Adrenal gland (tissue), 5 donors: Measurements from ENCODE around the gene SP3.

Experiments
- CTCF ChIP-seq, 6 experiments: fragments of 450-650 bp in 4 of 6; fragments of 200-600 bp in 2 of 6; sonication (generic) in 1 of 6; IDR thresholded peaks; 1 replicate in 5 of 6; 2 replicates in 1 of 6; pipeline versions ENCODE4 v1.5.1 to v1.8.0; 2016 to 2021; ENCODE audit warnings: antibody characterized with exemption in 6 of 6, mild to moderate bottlenecking in 2 of 6, moderate library complexity in 1 of 6
- POLR2A ChIP-seq, 2 donors: fragments of 450-650 bp; IDR thresholded peaks; one replicate each; pipeline ENCODE4 v1.6.1; 2017; ENCODE audit warnings: antibody characterized with exemption in 2 of 2, mild to moderate bottlenecking in 2 of 2, moderate library complexity in 1 of 2
- donor health status: DM: no; HTN: no; CAD: no.

- no peak for TF ChIP-seq CTCF (IDR thresholded peaks at IDR 0.05)
- no peak for TF ChIP-seq POLR2A (IDR thresholded peaks at IDR 0.05)
Measured at GRCh38 chr2:173999724-174000123, 34.6 kb upstream of the SP3 start.
